HepG2 (cell line): ENCODE results near the gene ASCC3. TPM values are rescaled to one million over a fixed set of nuclear protein-coding genes. Genes with fewer than 3 reads are reported as not detected.

Source experiments
- ATAC-seq: fragments of 200-7000 bp; cut with Tn5 transposase; 3 replicates; pipeline ENCODE4 v1.9.1; 2020; ENCODE audit warnings: mild to moderate bottlenecking, moderate library complexity
- BruUV-seq: library from RNA; stranded (reverse); fragments of 400-500 nt; replicated peaks from 2 replicates; lab custom pipeline; 2021; lab: Mats Ljungman, UMichigan
- CTCF ChIA-PET: fragments of 300-600 bp; formaldehyde crosslinking; extraction: SDS; loops from one replicate; lab custom pipeline; 2021; ENCODE audit warnings: low total read pairs, inconsistent platforms, low intra/inter-chr PET ratio; lab: Yijun Ruan, JAX
- POLR2A ChIA-PET: fragments of 350-600 bp; sonication (Branson Sonifier 250); formaldehyde crosslinking; loops from one replicate; lab custom pipeline; 2020; ENCODE audit warnings: antibody characterized with exemption, inconsistent platforms; lab: Yijun Ruan, JAX
- DNase-seq: peaks from one replicate; pipeline ENCODE4 v3.0.0-alpha.2; 2015; ENCODE audit warnings: low spot score
- FAIRE-seq: peaks from 3 replicates; lab custom pipeline; 2011; peaks lifted over from hg19 to GRCh38; lab: Jason Lieb, UNC
- H2AFZ ChIP-seq: one replicate; pipeline ENCODE4 v1.6.1; 2011; ENCODE audit warnings: low read length, inconsistent platforms
- H3K27ac ChIP-seq: fragments of 300-600 bp; 3 replicates; pipeline ENCODE4 v1.8.0; 2011; ENCODE audit warnings: mixed run types, mild to moderate bottlenecking, mixed read lengths, low read length, inconsistent platforms; ENCODE audit not compliant: insufficient read depth; ENCODE audit errors: extremely low read length
- H3K27me3 ChIP-seq, 2 experiments: fragments of 200-600 bp in 1 of 2; 2 replicates in 1 of 2; 3 replicates in 1 of 2; pipeline versions ENCODE4 v1.6.0 to v1.8.0; 2011; ENCODE audit warnings: low read length in 2 of 2, mild to moderate bottlenecking in 2 of 2, moderate library complexity in 2 of 2, inconsistent platforms in 1 of 2; ENCODE audit not compliant: insufficient read depth in 2 of 2, control insufficient read depth in 1 of 2
- H3K36me3 ChIP-seq, 2 experiments: fragments of 200-600 bp in 1 of 2; replicated peaks in 1 of 2; 2 replicates in 1 of 2; 3 replicates in 1 of 2; pipeline versions ENCODE4 v1.5.1 to v1.8.0; 2011; ENCODE audit warnings: low read length in 2 of 2, inconsistent platforms in 1 of 2; ENCODE audit not compliant: insufficient read depth in 2 of 2, control insufficient read depth in 1 of 2
- H3K4me1 ChIP-seq: 2 replicates; pipeline ENCODE4 v1.5.1; 2012; ENCODE audit warnings: low read length, inconsistent platforms; ENCODE audit not compliant: insufficient read depth
- H3K4me2 ChIP-seq: 2 replicates; pipeline ENCODE4 v1.6.0; 2011; ENCODE audit warnings: low read depth, low read length, inconsistent platforms
- H3K4me3 ChIP-seq, 3 experiments: fragments of 200-600 bp in 1 of 3; sonication (generic), shearing (Covaris generic) in 1 of 3; replicated peaks in 1 of 3; 2 replicates each; pipeline ENCODE4 v1.5.1; 2011 to 2016; ENCODE audit warnings: low read length in 3 of 3, inconsistent platforms in 2 of 3, low read depth in 2 of 3, mild to moderate bottlenecking in 2 of 3, control low read depth in 1 of 3, mixed read lengths in 1 of 3; ENCODE audit not compliant: insufficient read depth in 1 of 3
- H3K79me2 ChIP-seq: one replicate; pipeline ENCODE4 v1.6.1; 2011; ENCODE audit warnings: low read length, inconsistent platforms; ENCODE audit not compliant: insufficient read depth
- H3K9ac ChIP-seq: 2 replicates; pipeline ENCODE4 v1.6.0; 2011; ENCODE audit warnings: mild to moderate bottlenecking, low read depth, low read length, inconsistent platforms; ENCODE audit not compliant: insufficient read depth
- H3K9me3 ChIP-seq: 2 replicates; pipeline ENCODE4 v1.5.1; 2012; ENCODE audit warnings: mild to moderate bottlenecking, low read length
- H4K20me1 ChIP-seq: 2 replicates; pipeline ENCODE4 v1.6.0; 2011; ENCODE audit warnings: inconsistent platforms, mild to moderate bottlenecking, low read length, moderate library complexity; ENCODE audit not compliant: insufficient read depth
- HMGA1 ChIP-seq: sonication (generic); formaldehyde crosslinking; conservative IDR thresholded peaks from 2 replicates; pipeline ENCODE4 v1.4.0; 2020; ENCODE audit warnings: missing genetic modification reagents
- PITX1 ChIP-seq: sonication (generic); formaldehyde crosslinking; IDR thresholded peaks from 2 replicates; pipeline ENCODE4 v1.5.1; 2020; ENCODE audit warnings: mild to moderate bottlenecking, missing genetic modification reagents
- SMYD3 ChIP-seq: sonication (generic); formaldehyde crosslinking; IDR thresholded peaks from 2 replicates; pipeline ENCODE4 v1.8.1; 2023; ENCODE audit warnings: mild to moderate bottlenecking, missing genetic modification reagents
- TBX2 ChIP-seq: sonication (generic); formaldehyde crosslinking; IDR thresholded peaks from 2 replicates; pipeline ENCODE4 v1.5.0; 2020; ENCODE audit warnings: missing genetic modification reagents, mild to moderate bottlenecking, borderline replicate concordance
- ZGPAT ChIP-seq: IDR thresholded peaks from 2 replicates; pipeline ENCODE4 v1.6.1; 2016; ENCODE audit warnings: mild to moderate bottlenecking
- ZNF160 ChIP-seq: sonication (generic); formaldehyde crosslinking; IDR thresholded peaks from 2 replicates; pipeline ENCODE4 v1.8.0; 2022; ENCODE audit warnings: mild to moderate bottlenecking, inconsistent platforms, missing genetic modification reagents
- ZNF318 ChIP-seq: sonication (generic); formaldehyde crosslinking; IDR thresholded peaks from 2 replicates; pipeline ENCODE4 v1.4.0; 2020; ENCODE audit warnings: mild to moderate bottlenecking, missing genetic modification reagents
- ZNF414 ChIP-seq: sonication (generic); formaldehyde crosslinking; IDR thresholded peaks from 2 replicates; pipeline ENCODE4 v1.5.0; 2020; ENCODE audit warnings: missing genetic modification reagents
- ZNF615 ChIP-seq: sonication (generic); formaldehyde crosslinking; IDR thresholded peaks from 2 replicates; pipeline ENCODE4 v1.5.0; 2020; ENCODE audit warnings: mild to moderate bottlenecking, missing genetic modification reagents, borderline replicate concordance
- ZNF841 ChIP-seq: sonication (generic); formaldehyde crosslinking; IDR thresholded peaks from 2 replicates; pipeline ENCODE4 v1.8.1; 2023; ENCODE audit warnings: missing genetic modification reagents, borderline replicate concordance
- ZSCAN20 ChIP-seq: sonication (generic); formaldehyde crosslinking; IDR thresholded peaks from 2 replicates; pipeline ENCODE4 v1.4.0; 2020; ENCODE audit warnings: missing genetic modification reagents, mild to moderate bottlenecking, borderline replicate concordance
- WGBS: methylation state at CpG from one replicate; pipeline ENCODE4 v1.1.6; 2017; ENCODE audit warnings: low lambda C conversion rate; 5-methylcytosine and 5-hydroxymethylcytosine counted together
- in situ Hi-C: cut with HindIII; loops from 2 replicates; pipeline ENCODE4 v1.10.0; 2017; ENCODE audit warnings: low pct_unique_long_range_greater_than_20kb; ENCODE audit not compliant: extremely low pct_ligation_motif_present
- intact Hi-C: fragments of 100-400 bp; cut with micrococcal nuclease; formaldehyde crosslinking; loops from one replicate; pipeline ENCODE4 v1.10.0; 2022; ENCODE audit not compliant: unreplicated experiment
- polyA plus RNA-seq, 8 experiments: library from polyadenylated mRNA; depleted of rRNA in 3 of 8; stranded (reverse) in 7 of 8; unstranded in 1 of 8; fragments of >200 nt; fragmentation: Illumina TruSeq in 4 of 8; extraction: Trizol in 4 of 8; gene quantifications; 2 replicates each; pipeline versions ENCODE4 v1.2.1 to v1.2.3, GENCODE V29; 2011 to 2016; ENCODE audit warnings: low read depth in 4 of 8, missing spikeins in 1 of 8, mixed read lengths in 1 of 8; ENCODE audit not compliant: insufficient read depth in 1 of 8
- total RNA-seq, 5 experiments: library from RNA; depleted of rRNA; stranded (reverse); fragments of >200 nt; fragmentation: Illumina TruSeq; extraction: Trizol; gene quantifications; 2 replicates each; pipeline ENCODE4 v1.2.3, GENCODE V29; 2016; ENCODE audit warnings: low read depth in 1 of 5

Gene ASCC3
- total and polyA plus RNA-seq, 2 of the 13 experiments (the other 11 are each of a cell fraction or from before 2014, with no cell fraction given), result 23.1 to 55.7 TPM

- H3K9me3 ChIP-seq, result no peaks in the 10 kb centered on the region
- in situ Hi-C loops, result no loop called here
- H3K79me2 ChIP-seq, result no peaks in the 10 kb centered on the region
- no peaks in the 10 kb centered on the region for H4K20me1 ChIP-seq
- no TSS peak for BruUV-seq
- H3K4me3 ChIP-seq, result no peak overlapping the region
- ChIA-PET POLR2A (no interaction called here), CTCF (no interaction called here)
- 97% methylated on average over 2 of the region's 2 CpGs for WGBS
- no peaks in the 10 kb centered on the region for H3K4me1 ChIP-seq
- no peak overlapping the region for H3K27ac ChIP-seq
- DNase-seq (no peak), ATAC-seq (no peak), FAIRE-seq (no peak)
- no peak overlapping the region for H2AFZ ChIP-seq
- no peaks in the 10 kb centered on the region for H3K36me3 ChIP-seq
- no peak overlapping the region for H3K4me2 ChIP-seq
- intact Hi-C loops, result loop anchor here (5.0 kb wide), 1 partner anchor 250 kb away; no protein-coding TSS in a partner anchor
- no peak overlapping the region for H3K9ac ChIP-seq
- no peaks in the 10 kb centered on the region for H3K27me3 ChIP-seq
- TF ChIP-seq ZNF841 (CRISPR knock-in tag) (no peak), ZNF318 (CRISPR knock-in tag) (no peak), ZSCAN20 (CRISPR knock-in tag) (no peak), ZNF160 (CRISPR knock-in tag) (no peak), PITX1 (no peak), TBX2 (no peak), HMGA1 (CRISPR knock-in tag) (no peak), ZNF615 (no peak), ZNF414 (CRISPR knock-in tag) (no peak), ZGPAT (CRISPR knock-in tag) (no peak), SMYD3 (CRISPR knock-in tag) (no peak)
Observed at GRCh38 chr6:100612094-100612493, 269.0 kb downstream of the ASCC3 start.
